ENCODE results near the gene M1AP.

Gene M1AP, protein sequence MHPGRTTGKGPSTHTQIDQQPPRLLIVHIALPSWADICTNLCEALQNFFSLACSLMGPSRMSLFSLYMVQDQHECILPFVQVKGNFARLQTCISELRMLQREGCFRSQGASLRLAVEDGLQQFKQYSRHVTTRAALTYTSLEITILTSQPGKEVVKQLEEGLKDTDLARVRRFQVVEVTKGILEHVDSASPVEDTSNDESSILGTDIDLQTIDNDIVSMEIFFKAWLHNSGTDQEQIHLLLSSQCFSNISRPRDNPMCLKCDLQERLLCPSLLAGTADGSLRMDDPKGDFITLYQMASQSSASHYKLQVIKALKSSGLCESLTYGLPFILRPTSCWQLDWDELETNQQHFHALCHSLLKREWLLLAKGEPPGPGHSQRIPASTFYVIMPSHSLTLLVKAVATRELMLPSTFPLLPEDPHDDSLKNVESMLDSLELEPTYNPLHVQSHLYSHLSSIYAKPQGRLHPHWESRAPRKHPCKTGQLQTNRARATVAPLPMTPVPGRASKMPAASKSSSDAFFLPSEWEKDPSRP

DNA sequence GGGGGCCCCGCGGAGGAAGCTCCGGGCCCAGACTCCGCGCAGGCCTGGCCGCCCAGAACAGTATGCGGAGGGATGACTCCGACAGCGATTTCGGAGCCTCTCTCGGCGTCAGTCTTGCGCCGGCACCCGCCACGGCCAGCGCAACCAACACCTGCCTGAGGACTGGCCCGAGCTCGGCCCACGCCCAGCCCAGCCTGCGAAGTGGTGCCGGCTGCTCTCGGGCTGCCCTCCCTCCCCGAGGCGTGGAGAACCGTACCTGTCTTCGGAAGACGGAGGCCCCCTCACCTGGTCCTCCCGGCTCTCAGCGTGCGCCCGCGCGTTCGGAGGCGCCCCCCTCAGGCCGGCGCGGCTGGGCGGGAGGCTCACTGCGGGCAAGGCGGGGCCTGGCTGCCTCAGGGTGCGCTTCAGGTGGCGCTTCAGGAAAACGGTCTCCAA lies at the start of gene M1AP:
TSS of gene M1AP (minus strand) at position 322 of the 435 bp plus-strand sequence. CDS start 8,055 bp downstream, outside the sequence.
- DNase-seq = no peak

DNA sequence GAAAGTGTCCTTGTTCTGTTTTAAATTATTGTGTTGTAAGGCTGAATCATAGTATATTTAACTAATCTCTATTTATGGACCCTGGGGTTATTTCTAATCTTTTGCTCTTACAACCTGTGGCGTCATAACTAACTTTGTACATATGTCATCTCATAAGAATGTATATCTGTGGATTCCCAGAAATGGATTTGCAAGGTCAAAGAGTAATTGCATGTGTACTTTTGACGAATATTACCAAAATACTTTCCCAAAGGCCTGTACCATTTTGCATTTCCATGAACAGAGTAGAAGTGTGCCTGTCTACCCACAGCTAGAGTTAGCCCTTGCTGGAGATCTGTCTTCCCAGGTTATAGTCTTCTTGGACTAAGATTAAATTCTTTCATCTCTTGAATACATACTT lies 48.7 kb upstream of the M1AP start:
- DNase-seq = no peak

DNA sequence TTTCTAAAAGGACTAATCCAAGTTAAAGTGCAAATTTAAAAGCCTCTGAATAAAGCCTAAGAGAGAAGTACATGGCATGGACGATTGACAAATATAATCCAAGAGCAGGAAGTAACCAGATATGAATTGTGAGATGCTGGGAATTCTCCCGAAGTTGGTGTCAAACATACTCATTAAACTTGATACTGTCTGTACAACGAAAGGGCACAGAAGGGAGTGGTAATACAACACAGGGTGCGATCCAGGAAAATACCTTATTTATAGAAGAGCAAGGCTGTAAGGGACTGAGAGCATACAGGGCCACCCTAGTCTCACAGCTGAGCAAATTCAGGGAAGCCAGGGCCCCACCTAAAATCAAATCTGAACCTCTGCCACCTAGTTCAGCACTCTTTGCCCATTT lies 47.5 kb upstream of the M1AP start:
- DNase-seq = no peak

GRCh38 chr2:74694281-74694680 lies 46.2 kb upstream of the M1AP start:
- no peak for DNase-seq

DNA sequence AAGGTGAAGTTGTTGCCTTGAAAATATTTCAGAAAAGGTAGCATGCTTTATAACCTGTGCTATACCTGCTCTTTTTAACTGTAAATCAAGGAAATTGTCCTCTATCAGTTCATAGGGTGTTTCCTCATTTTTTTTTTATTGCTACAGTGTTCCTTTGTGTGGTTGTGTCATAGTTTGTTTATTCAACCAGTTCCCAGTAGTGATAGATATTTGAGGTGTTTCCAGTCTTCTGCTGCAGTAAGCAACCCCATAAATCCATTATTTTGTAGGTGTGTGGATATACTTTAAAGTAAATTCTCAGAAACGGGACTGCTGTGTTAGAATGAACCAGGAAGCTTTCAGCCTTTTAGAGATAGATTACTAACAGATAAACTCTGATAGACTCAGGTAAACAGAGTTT lies 45.5 kb upstream of the M1AP start:
- DNase-seq = no peak

- DNase-seq = no peak
These were observed 45.1 kb upstream of the M1AP start for GRCh38 chr2:74693213-74693612.

GRCh38 chr2:74691929-74692328 lies 43.8 kb upstream of the M1AP start:
- DNase-seq = no peak

DNA sequence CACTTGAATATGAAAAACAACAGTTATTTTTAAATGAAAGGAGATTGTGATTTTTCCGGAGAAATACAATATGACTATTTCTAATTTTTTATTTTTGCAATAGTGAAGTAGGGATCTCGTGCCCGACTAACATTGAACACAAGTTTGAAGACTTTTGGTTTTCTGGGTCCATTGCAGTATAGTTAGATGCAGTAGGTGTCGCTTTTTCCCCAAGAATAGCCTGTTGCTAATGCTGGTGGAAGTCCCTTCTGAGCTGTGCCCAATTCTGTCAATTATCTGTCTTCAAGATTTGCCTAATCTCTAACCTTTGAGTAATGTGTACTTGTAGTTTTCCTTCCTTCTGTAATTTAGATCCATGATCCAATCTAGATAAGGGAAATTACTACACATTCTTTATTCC lies 42.4 kb upstream of the M1AP start:
- peak; percentile 46 for DNase-seq

DNA sequence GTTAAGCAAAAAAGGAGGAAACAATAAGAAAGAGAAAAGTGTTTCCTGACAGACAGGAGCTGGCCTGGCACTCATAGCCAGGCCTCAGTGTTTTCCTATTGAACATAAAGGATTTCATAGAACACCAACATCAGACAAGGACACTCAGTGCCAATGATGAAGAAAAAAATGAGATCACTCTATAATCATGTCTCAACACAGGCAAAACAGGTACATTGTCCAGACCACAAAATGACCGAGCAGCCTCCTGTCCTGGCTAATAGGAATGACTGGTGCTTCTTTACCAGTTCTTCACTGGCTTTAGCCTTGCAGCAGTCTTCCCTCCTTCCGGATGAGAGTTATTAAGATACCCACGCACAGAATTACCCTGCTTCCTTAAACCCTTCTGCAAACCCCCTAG lies 41.5 kb upstream of the M1AP start:
- DNase-seq = no peak

DNA sequence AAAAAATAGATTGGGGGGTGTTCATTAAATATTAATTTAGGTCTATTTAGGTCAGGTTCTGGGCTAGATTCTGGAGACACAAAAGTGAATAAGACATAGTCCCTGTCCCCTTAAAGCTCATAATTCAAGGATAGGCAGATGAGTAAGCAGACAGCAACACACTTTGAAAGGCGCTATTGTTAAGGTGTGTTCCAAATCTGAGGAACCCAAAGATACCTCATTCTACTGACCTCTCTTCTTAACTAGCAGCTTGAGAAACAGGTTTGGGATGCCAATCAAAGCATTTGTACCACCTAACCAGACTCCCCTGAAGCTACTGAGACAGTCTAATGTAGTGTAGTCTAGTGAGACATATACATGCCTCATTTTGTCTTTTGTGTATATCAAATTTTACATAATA lies 40.8 kb upstream of the M1AP start:
- no peak for DNase-seq

- DNase-seq = no peak
These were observed 37.3 kb upstream of the M1AP start for GRCh38 chr2:74685408-74685807.

- no peak for DNase-seq
These were observed 34.4 kb upstream of the M1AP start for GRCh38 chr2:74682501-74682900.

DNA sequence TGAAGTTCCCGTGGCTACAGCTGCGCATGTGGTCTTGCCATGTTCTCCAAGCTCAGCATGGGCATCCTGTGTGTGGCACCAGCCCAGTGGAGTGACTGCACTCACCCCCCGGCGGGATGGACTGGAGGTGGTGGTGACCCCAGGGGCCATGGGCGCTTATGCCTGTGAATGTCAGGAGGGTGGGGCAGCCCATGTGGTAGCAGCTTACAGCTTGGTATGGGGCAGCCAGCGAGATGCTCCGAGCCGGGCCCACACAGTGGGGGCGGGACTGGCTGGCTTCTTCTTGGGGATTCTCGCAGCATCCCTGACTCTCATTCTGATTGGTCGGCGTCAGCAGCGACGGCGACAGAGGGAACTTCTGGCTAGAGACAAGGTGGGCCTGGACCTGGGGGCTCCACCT lies 31.5 kb upstream of the M1AP start:
- DNase-seq = no peak

DNA sequence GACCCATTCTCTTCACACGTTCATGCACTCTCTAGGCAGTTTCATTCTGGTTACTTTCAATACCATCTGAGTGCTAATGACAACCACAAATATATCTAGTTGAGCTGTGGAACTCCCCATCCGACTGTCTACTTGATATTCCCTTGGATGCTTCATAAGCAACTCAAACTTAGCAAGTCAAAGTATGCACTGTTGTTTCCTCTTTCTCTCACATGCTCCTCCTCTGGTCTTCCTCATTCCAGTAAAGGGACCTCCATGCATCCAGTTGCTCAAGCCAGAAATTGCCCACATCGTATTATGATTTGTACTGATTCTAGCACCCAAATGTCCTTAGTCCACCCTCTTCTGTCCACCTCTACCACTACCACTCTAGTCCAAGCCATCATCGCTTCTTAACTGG lies 28.2 kb upstream of the M1AP start:
- no peak for DNase-seq

DNA sequence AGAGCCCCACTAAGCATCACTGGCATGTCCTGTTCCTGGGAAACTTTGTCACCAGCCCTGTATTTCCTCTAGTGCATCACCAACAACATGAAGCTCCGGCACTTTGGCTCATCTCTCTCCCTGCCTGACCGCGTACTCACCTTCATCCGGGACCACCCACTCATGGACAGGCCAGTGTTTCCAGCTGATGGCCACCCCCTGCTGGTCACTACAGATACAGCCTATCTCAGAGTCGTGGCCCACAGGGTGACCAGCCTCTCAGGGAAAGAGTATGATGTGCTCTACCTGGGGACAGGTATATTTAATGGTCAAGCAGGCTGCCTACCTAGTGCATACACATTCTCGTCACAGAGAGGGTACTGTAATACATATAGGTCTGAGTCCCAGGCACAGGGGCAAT lies 27.0 kb upstream of the M1AP start:
- no peak for DNase-seq

- DNase-seq = no peak
These were observed 25.8 kb upstream of the M1AP start for GRCh38 chr2:74673826-74674528.

DNA sequence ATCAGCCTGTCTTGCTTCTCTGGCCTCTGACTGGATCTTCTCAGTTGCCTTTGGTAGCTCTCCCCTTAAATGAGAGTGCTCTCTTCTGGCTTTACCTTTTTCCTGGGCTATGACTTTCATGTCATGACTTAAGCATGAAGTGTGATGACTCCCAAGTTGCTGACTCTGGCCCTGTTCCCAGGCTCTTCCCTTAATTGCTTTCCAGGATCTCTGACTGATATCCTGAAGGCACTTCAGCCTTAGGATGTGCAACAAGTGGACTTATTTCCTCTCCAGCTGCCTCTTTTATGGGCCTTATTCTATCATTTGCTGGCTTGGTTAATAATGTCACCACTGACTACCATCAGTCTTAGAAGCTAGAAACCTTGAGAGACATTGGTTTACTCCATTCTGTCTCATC lies 23.3 kb upstream of the M1AP start:
- DNase-seq = no peak

GRCh38 chr2:74670263-74670662 lies 22.1 kb upstream of the M1AP start:
- DNase-seq = no peak

DNA sequence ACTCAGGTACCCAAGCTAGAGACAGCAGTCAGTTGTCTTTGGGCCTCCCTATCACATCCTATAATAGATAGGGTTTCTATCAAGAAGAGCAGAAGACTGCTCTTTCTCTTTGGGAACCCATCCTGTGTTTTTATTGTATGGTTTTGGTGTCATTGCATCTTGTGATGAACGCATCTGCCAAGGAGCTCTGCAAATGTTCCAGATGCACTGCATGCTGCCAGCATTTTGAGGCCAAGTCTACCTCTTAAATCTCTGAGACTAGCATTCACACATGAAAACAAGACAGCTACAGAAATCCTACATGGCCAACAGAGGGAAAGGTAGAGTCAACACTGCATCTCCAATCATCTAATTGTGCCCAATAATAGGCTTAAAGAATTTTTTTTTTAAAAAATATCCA lies 20.0 kb upstream of the M1AP start:
- DNase-seq = peak; percentile 16

DNA sequence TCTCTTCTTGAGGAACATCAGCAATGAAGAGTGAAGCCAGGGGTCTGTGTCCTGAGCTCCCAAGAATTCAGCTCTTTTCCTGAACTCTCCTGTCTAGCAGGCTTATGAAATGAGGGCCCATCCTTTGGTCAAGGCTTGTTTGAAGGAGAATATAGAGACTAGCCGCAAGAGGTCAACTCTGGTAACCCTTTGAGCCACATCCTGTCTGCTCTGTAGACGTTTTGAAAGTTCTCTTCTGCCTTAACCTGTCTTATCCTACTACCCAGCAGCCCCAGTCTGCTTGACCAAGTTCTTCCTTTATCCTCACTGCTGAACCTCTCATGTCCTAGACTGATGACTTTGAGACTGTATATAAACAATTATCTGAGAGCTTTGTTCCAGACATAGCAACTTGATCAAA lies 11.3 kb upstream of the M1AP start:
- DNase-seq = no peak

GRCh38 chr2:74658516-74658915 lies 10.4 kb upstream of the M1AP start:
- peak; percentile 69 for DNase-seq

DNA sequence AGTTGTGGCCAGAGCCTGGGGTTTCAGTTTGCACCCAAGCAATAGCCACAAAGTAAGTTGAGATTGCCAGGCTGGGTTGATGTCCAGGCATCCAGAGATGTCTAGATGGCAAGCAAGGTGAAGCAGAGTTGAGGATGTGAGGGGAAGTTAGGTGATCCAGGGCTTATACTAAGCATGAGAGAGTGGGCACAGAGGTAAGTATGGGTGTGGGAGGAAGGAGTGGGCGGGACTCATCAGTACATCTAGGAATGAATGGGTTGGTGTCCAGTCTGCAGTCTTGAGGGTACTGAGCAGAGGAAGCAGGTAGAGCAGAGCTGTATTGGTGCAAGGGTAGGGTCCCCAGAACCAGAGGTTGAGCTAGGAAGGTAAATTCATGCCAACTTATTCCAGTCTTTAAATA lies 7.4 kb upstream of the M1AP start:
- DNase-seq = no peak

DNA sequence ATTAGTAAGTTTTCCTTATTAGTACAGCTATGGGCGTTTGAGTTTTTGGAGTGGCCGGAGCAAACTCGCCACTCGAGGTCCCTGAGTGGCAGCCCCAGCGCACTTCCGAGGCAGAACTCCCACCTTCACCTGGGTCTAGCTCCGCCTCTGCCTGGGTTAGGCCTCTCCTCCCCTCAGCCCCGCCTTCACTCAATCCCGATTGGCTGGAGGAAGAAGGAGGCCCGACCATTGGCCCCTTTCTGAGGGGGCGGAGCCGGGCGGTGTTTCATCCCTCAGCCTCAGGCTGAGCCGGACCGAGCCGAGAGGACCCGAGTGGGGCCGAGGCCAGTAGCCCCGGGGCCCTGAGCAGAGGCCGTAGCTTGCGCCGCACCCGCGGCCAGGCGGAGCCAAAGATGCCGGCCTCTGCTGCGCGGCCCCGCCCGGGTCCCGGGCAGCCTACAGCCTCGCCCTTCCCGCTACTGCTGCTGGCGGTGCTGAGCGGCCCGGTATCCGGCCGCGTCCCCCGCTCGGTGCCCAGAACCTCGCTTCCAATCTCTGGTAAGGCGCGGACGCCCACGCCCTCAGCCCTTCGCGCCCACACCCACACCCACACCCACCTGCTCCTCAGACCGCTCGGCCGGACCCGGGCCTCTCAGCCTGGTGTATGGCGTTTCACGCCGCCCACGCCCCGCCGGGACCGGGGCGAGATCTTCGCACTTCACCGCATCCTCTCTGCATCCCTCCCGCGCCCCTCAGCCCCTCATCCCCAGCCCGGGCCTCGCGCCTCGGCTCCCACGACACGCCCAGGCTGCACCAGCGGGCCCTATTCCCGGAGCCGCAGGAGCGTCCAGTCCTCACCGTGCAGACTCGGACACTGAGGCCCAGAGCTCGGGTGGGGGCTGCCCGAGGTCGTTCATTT lies 6.1 kb upstream of the M1AP start, which contains the start of gene SEMA4F:
TSS of gene SEMA4F (plus strand) at position 263 of the 898 bp plus-strand sequence. CDS start at position 393, 130 bp downstream.
- peak; percentile 88 for DNase-seq

Measured in NCI-H446 treated with DMSO at 0.1 percent for 48 hours (cell line).